Stimulated activated CD4-positive, alpha-beta T cell treated with anti-CD3 and anti-CD28 coated beads, TNF-alpha, amount 100 ng/mL, for 4 hours (primary cell): ENCODE data around the gene IRAK1.
A peak's percentile ranks its signal among the peaks of the same experiment; 100 is the strongest.
"Not testable (repeated sequence)": the region's sequence is repeated elsewhere in the genome, so short reads cannot be mapped to it uniquely, and the experiment has no call there.

Source experiments
- DNase-seq, 3 experiments: peaks; one replicate each; pipeline ENCODE4 v3.0.0-alpha.2; 2020; ENCODE audit warnings: low read depth in 3 of 3

IRAK1 gene

DNA sequence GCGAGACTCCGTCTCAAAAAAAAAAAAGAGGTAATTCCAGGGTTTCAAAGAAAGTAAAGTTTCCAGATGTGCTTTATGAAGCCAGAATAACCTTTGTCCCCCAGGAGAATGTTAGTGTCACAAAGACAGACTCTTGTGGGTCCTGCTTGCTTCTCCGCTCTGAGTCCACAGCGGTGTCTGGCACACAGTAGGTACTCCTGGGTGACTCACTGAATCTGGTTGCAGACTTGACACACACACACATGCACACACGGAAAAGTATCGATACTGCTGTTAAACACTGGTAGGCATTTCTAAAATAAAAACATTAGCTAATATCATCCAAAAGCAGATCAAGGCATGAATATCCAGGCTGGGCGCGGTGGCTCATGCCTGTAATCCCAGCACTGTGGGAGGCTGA, 24.2 kb downstream of the IRAK1 start:
- DNase-seq = no peak

- DNase-seq = not testable (repeated sequence)
These were observed 25.3 kb downstream of the IRAK1 start for GRCh38 chrX:153994398-153994797.

GRCh38 chrX:153993978-153994377, 25.7 kb downstream of the IRAK1 start:
- DNase-seq = no peak

- DNase-seq = no peak
These were observed 26.6 kb downstream of the IRAK1 start for GRCh38 chrX:153993079-153993478.

DNA sequence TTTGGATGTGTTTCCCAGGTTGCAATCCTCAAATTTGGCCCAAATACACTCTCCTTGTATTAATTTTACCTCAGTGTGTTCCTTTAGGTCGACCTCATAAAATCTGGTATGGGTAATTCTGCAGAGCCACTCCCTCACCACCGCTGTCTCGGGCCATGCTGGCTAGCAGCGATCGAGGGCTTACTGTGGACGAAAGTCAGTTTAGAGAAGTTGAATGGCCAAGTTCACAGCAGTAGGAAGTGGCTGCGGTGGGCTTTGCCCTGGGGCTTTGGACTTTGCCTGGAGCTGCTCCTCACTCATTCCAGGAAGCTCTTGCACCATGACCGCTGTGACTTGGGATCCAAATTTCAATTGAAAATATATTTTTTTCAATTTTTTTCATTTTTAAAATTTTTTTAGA, 27.5 kb downstream of the IRAK1 start:
- DNase-seq = no peak

- DNase-seq = no peak
These were observed 28.6 kb downstream of the IRAK1 start for GRCh38 chrX:153991013-153991580.

DNA sequence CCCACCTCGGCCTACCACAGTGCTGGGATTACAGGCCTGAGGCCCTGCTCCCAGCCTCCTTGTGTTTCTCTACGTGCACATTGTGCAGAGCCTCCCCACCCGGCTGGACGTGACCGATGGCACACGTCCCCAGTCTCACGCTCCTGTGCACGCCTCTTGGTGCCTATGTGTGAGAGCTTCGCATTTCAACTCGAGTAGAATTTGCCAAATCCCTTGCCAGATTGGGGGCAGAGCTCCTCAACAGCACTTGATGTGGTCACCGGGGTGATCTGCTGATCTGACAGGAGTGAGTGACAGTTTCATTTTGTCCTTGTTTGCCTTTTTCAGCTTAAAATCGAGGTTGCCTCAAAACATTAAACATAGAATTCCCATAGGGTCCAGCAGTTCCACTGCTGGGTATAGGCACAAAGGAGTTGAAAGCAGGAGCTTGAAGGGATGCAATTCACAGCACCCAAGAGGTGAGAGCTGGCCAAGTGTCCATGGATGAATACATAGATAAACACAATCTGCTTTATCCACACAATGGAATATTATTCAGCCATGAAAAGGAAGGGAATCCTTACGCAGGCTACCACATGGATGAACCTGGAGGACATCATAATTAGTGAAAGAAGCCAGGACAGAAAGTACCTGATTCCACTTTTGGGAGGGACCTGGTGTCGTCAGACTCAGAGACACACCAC, 29.6 kb downstream of the IRAK1 start:
- no peak for DNase-seq

- DNase-seq = no peak
These were observed 31.2 kb downstream of the IRAK1 start for GRCh38 chrX:153988493-153988892.

- DNase-seq = no peak
These were observed 35.1 kb downstream of the IRAK1 start for GRCh38 chrX:153984351-153985178.

GRCh38 chrX:153983321-153983801, 36.3 kb downstream of the IRAK1 start:
- no peak for DNase-seq

DNA sequence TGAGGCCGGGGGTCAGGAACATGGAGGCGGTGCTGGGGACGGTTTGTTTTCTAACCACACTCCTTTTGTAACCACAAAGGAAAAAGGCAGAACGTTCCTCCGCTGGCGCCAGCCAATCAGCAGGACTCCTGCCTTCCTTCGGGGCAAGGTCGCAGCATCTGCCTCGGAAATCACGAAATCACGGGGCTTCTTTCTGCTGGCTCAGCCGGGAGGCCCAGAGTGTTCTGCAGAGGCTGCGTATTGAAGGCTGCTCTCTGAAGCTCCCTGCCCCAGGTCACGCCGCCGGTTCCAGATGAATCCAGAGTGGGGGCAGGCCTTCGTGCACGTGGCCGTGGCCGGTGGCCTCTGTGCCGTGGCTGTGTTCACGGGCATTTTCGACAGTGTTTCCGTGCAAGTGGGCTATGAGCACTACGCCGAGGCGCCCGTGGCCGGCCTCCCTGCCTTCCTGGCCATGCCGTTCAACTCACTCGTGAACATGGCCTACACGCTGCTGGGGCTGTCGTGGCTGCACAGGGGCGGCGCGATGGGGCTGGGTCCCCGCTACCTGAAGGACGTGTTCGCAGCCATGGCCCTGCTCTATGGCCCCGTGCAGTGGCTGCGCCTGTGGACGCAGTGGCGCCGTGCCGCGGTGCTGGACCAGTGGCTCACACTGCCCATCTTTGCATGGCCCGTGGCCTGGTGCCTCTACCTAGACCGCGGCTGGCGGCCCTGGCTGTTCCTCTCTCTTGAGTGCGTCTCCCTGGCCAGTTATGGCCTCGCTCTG, 37.8 kb downstream of the IRAK1 start:
- peak in 1 of 3 experiments; percentile 40 for DNase-seq

- no peak for DNase-seq
These were observed 38.5 kb downstream of the IRAK1 start for GRCh38 chrX:153981231-153981630.

GRCh38 chrX:153980394-153980793, 39.3 kb downstream of the IRAK1 start:
- DNase-seq = not testable (repeated sequence)

GRCh38 chrX:153974726-153975286, 44.9 kb downstream of the IRAK1 start:
- DNase-seq = no peak

DNA sequence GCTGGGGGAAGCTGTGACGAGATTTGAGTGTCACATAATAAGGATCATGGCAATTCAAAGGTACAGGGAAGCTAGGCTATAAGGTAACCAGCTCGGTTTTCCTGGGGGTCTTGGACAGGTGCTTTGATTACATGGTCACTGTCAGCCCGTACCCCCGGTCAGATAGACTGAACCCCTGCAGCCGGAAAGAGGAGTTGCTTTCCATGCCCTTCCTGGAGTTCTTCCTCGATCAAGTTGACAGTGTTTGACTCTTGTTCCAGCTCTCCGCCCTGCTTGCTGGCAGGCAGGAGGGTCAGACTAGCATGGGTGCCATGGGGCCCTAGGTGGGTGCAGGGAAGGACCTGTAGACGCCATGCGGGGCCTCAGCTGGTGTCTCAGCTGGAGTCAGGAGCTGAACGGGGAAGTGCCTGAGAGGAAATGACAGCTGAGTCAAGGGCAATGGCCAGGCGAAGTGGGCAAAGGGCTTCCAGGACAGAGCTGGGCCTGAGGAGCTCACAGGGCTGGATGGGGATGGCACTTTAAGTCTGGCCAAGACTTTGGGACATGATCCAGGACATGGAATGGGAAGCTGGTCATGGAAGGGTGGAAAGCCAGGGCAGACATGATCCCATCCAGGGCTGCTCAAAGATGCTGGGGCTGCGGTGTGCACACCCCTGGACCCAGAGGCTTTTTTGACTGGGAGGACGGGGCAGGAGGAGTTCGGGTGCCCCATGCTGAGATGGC, 45.5 kb downstream of the IRAK1 start:
- DNase-seq = no peak

DNA sequence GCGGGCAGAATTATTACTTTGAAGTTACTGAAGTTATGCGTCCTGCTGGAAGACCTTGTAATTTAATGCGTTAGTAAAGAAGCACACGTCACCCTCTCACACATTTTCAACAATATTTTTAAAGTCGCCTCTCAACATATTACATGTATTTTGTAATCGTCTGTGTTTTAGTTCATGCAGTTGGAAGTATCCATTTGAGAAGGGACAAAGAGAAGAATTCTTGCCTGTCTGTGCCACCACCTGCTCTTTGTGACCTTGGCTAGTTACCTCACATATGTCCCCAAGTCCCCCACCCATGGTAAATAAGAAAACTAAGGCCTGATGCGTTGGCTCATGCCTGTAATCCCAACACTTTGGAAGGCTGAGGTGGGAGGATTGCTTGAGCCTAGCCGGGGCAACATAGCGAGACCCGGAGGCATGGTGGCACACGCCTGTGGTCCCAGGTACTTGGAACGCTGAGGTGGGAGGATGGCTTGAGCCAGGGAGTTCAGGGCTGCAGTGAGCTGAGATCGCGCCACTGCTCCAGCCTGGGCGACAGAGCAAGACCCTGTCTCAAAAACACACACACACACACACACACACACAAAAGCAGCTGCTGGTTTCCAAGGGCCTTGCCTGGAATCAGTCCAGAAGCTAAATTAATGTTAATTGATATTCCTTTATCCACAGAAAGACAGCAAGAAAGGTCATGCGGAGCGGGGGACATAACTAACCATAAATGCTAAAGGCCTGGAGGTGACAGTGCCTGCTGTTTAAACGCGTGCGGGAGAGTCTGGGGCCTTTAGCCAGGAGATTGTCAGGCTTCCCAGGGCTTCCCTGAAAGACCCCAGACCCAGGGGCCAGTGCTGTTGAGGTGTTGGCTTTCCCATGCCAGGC, 46.3 kb downstream of the IRAK1 start:
- no peak for DNase-seq

GRCh38 chrX:153972368-153973126, 47.2 kb downstream of the IRAK1 start, which contains the start of gene TMEM187:
TMEM187 (plus strand) TSS chrX:153972754; CDS start chrX:153982063, 9,309 bp downstream.
- peak; percentile 63 to 76 (median 75) for DNase-seq

DNA sequence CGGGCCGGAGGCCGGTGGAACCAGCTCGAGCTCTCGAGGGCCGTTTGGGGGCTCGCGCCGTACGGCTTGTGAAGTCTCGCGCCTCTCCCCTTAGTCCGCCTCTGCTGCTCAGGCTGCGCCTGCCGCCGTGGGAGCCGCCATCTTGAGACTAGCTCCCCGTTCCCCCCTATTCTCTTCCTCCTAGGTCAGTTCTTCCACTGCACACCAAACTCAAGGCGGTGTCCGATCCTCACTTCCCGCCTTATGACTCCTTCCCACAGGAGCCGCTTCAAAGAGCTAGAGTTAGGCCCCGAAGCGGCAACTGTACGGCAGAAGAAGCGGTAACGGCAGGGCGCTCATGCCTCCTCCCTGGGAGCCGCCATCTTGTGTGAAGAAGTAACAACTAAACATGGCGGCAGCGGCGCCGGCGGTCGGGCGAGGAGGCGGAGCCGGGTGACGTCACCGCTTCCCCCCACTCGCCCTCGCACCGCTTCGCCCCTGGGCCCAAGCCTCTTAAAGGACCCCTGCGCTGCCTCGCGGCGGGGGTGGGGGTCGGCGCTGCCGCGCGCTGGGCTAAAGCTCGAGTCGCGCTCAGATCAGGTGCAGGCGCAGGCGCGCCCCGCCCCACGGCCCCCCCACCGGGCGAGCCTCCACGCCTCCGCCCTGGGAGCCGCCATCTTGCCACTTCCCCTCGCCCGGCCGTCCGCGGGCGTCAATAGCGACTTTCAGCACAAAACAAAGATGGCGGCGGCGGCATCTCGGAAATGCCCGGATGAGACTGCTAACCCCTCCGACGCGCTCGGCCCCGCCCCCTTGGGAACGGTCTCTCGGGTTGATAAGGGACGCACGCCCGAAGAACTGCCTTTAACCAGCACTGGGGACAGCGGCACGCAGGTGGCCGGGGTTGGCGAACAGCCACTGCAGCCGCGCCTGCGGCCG, 48.0 kb downstream of the IRAK1 start, which contains the start of gene HCFC1:
Gene HCFC1, minus strand, starts transcription at position 369 of the 918 bp plus-strand sequence. CDS start 978 bp downstream, outside the sequence.
- DNase-seq = peak; percentile 75 to 83 (median 78)
